ENCODE measurements around the gene DCAF12. TPM values are rescaled to one million over a fixed set of nuclear protein-coding genes. Genes with fewer than 3 reads are reported as not detected.
A peak's percentile ranks its signal among the peaks of the same experiment; 100 is the strongest.
"Not testable (repeated sequence)": the region's sequence is repeated elsewhere in the genome, so short reads cannot be mapped to it uniquely, and the experiment has no call there.

DCAF12 gene
- total RNA-seq, 4 donors from 2014 or later = 17.0 to 24.8 (median 21.5) TPM

DNA sequence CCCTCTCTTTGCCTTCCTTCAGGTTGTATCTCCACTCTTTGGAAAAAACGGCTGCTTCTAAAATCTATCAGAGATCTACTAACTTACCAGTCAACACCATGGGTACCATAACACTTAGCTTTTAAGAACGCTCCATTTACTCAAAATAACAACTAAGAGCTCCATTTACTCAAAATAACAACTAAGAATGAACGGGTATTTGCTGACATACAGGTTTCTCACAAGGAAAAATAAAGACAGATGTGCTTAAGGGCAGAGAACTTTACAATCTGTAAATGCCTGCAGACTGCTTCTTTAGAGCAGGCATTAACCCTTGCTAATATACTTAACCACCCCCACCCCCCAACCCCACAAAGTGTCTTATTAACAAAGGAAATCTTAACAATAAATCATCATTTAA lies 80.6 kb downstream of the DCAF12 start:
- Histone ChIP-seq H3K36me3 (no peaks in the 10 kb centered on the region), H3K4me1 (peaks cover 0 to 18% (median 7%) of the 10 kb centered on the region in 4 donors), H3K27me3 (no peaks in the 10 kb centered on the region), H3K27ac (no peak overlapping the region), H3K4me3 (no peak overlapping the region), H3K9me3 (no peaks in the 10 kb centered on the region)
- no peak for DNase-seq
- TF ChIP-seq, protein P1, sequence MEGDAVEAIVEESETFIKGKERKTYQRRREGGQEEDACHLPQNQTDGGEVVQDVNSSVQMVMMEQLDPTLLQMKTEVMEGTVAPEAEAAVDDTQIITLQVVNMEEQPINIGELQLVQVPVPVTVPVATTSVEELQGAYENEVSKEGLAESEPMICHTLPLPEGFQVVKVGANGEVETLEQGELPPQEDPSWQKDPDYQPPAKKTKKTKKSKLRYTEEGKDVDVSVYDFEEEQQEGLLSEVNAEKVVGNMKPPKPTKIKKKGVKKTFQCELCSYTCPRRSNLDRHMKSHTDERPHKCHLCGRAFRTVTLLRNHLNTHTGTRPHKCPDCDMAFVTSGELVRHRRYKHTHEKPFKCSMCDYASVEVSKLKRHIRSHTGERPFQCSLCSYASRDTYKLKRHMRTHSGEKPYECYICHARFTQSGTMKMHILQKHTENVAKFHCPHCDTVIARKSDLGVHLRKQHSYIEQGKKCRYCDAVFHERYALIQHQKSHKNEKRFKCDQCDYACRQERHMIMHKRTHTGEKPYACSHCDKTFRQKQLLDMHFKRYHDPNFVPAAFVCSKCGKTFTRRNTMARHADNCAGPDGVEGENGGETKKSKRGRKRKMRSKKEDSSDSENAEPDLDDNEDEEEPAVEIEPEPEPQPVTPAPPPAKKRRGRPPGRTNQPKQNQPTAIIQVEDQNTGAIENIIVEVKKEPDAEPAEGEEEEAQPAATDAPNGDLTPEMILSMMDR (IDR thresholded peaks at IDR 0.05) = no peak
- TF ChIP-seq POLR2A (IDR thresholded peaks at IDR 0.05) = no peak

DNA sequence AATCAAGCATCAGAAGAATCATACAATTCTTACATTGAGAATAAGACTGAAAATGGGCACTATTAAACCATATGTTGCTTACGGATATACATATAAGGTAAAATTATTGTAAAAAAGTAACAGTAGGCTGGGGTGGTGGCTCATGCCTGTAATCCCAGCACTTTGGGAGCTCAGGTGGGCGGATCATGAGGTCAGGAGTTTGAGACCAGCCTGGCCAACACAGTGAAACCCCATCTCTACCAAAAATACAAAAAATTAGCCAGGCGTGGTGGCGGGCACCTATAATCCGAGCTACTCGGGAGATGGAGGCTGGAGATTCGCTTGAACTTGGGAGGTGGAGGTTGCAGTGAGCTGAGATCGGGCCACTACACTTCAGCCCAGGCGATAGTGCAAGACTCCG lies 84.4 kb downstream of the DCAF12 start:
- not testable (repeated sequence) for H3K4me1 ChIP-seq, H3K4me3 ChIP-seq, H3K27me3 ChIP-seq, H3K36me3 ChIP-seq, H3K27ac ChIP-seq, H3K9me3 ChIP-seq
- peak in 1 of 3 donors; percentile 15 for DNase-seq

DNA sequence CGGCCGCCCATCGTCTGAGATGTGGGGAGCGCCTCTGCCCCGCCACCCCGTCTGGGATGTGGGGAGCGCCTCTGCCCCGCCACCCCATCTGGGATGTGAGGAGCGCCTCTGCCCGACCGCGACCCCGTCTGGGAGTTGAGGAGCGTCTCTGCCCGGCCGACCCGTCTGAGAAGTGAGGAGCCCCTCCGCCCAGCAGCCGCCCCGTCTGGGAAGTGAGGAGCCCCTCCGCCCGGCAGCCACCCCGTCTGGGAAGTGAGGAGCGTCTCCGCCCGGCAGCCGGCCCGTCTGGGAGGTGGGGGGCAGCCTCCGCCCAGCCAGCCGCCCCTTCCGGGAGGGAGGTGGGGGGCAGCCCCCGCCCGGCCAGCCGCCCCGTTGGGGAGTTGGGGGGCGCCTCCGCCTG lies 87.6 kb downstream of the DCAF12 start:
- not testable (repeated sequence) for H3K9me3 ChIP-seq, H3K4me3 ChIP-seq, H3K4me1 ChIP-seq, H3K36me3 ChIP-seq, DNase-seq, H3K27ac ChIP-seq, H3K27me3 ChIP-seq

DNA sequence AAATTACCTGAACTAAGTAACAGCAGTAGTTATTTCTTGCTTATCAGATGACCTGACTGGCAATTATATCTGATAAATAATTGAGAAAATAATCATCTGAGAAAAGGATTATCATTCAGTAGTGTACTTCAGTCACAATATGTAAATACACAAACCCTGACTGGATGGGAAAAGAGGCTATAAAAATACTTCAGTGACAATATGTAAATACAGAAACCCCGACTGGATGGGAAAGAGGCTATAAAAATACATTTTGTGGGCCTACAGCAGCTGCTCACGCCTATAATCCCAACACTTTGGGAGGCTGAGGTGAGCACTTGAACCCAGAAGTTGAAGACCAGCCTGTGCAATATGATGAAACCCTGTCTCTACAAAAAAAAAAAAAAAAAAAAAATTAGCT lies 88.9 kb downstream of the DCAF12 start:
- Histone ChIP-seq H3K36me3 (no peaks in the 10 kb centered on the region), H3K4me3 (no peak overlapping the region), H3K27ac (no peak overlapping the region), H3K27me3 (no peaks in the 10 kb centered on the region), H3K9me3 (no peaks in the 10 kb centered on the region), H3K4me1 (no peaks in the 10 kb centered on the region)
- no peak for TF ChIP-seq POLR2A (IDR thresholded peaks at IDR 0.05)
- TF ChIP-seq, protein P1 (IDR thresholded peaks at IDR 0.05) = no peak
- DNase-seq = no peak

DNA sequence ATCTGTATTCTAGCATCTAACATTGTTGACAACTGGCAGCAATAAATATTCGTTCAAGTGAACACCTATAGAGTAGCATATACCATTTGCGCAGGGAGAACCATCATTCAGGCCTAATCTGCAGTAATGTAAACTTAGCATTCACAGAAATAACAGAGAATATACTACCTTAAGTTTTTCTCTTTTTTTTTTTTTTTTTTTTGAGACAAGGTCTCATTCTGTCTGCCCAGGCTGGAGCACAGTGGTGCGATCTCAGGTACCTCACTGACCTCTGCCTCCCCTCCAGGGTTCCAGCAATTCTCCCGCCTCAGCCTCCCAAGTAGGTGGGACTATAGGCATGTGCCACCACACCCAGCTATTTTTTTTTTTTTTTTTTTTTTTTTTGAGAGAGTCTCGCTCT lies 89.9 kb downstream of the DCAF12 start:
- no peak for DNase-seq
- TF ChIP-seq POLR2A (IDR thresholded peaks at IDR 0.05) = no peak
- TF ChIP-seq, protein P1 (IDR thresholded peaks at IDR 0.05) = no peak
- Histone ChIP-seq H3K36me3 (no peaks in the 10 kb centered on the region), H3K27me3 (no peaks in the 10 kb centered on the region), H3K9me3 (no peaks in the 10 kb centered on the region), H3K4me3 (no peak overlapping the region), H3K27ac (no peak overlapping the region), H3K4me1 (no peaks in the 10 kb centered on the region)

Small RNA genes within 50 kb of the gene (small RNA-seq; reads per million reads assigned to genes)
- gene RN7SKP114 = 0 to 0.06 reads per million in 2 donors

Other genes with a start within 250 kb of the DCAF12 start
- 10 to 100 TPM; 13.1 to 41.3 (median 25.2) TPM for gene UBAP2, start 77.8 kb downstream of the DCAF12 start, total RNA-seq
- 10 to 100 TPM; 19.8 to 40.2 (median 31.6) TPM for gene UBAP1, start 52.3 kb upstream of the DCAF12 start, total RNA-seq
- 1 to 10 TPM; 2.1 to 5.2 (median 2.9) TPM for gene KIF24, start 202.6 kb upstream of the DCAF12 start, total RNA-seq
- 10 to 100 TPM in 3 of 4 donors, not detected in 1; 13.8 to 20.0 (median 14.7) TPM for gene NUDT2, start 202.9 kb upstream of the DCAF12 start, total RNA-seq

Data from Peyer's patch (tissue), 4 donors.